Pancreas (tissue), 10 donors: ENCODE data around the gene CBLN3. TPM values are rescaled to one million over a fixed set of nuclear protein-coding genes. Genes with fewer than 3 reads are reported as not detected.

Source experiments
- ATAC-seq, 4 donors: fragments of 200-7000 bp; cut with Tn5 transposase; one replicate each; pipeline versions ENCODE4 v1.8.0 to v1.9.1; 2020; ENCODE audit warnings: mild to moderate bottlenecking in 4 of 4, moderate library complexity in 4 of 4
- DNase-seq, 6 donors: peaks; one replicate each; pipeline ENCODE4 v3.0.0-alpha.2; 2020
- FAIRE-seq: peaks from 2 replicates; lab custom pipeline; 2012; peaks lifted over from hg19 to GRCh38; lab: Jason Lieb, UNC
- H3K27ac ChIP-seq, 4 donors: fragments of 200-600 bp; sonication (generic); 1 replicate in 3 of 4; 2 replicates in 1 of 4; pipeline versions ENCODE4 v1.5.0 to v1.8.0; 2020
- H3K27me3 ChIP-seq, 4 donors: fragments of 200-600 bp; one replicate each; pipeline ENCODE4 v1.8.0; 2021
- H3K36me3 ChIP-seq, 3 donors: fragments of 200-600 bp; sonication (generic) in 1 of 3; one replicate each; pipeline versions ENCODE4 v1.5.0 to v1.8.0; 2020 to 2021
- H3K4me1 ChIP-seq, 3 donors: fragments of 200-600 bp; one replicate each; pipeline ENCODE4 v1.8.0; 2021
- H3K4me3 ChIP-seq, 4 donors: fragments of 200-600 bp; sonication (generic) in 2 of 4; one replicate each; pipeline versions ENCODE4 v1.5.0 to v1.8.0; 2020 to 2021
- H3K9me3 ChIP-seq, 4 donors: fragments of 200-600 bp; one replicate each; pipeline ENCODE4 v1.8.0; 2021
- WGBS, 2 donors: extraction: QIAGEN DNeasy Blood & Tissue Kit; methylation state at CpG; one replicate each; pipeline ENCODE4 v1.1.7; 2013; 5-methylcytosine and 5-hydroxymethylcytosine counted together
- intact Hi-C, 3 donors: fragments of 100-400 bp; cut with DNase I; formaldehyde crosslinking; loops; one replicate each; pipeline versions ENCODE4 v1.11.1 to v1.14.2; 2022
- polyA plus RNA-seq, 2 donors: library from polyadenylated mRNA; stranded (reverse); fragments of 200-250 nt; gene quantifications; one replicate each; pipeline ENCODE4 v1.2.3, GENCODE V29; 2013
- total RNA-seq, 6 donors: library from RNA; stranded (reverse); fragmentation: NEBNext Ultra II Directional in 4 of 6; extraction: Animal tissue kit (Norgen Biotek cat#: 25700) in 4 of 6; gene quantifications; one replicate each; pipeline versions ENCODE4 v1.2.1 to v1.2.4, GENCODE V29; 2021 to 2023
- TF ChIP-seq, protein P1 (sequence below), 4 donors: fragments of 200-600 bp; sonication (generic) in 3 of 4; IDR thresholded peaks; one replicate each; pipeline versions ENCODE4 v1.5.0 to v1.8.0; 2021; ENCODE audit warnings: antibody characterized with exemption in 4 of 4
- donor health status: healthy with polysubstance abuse.
- donor health status: DM: no; HTN: no; CAD: no; lungs with moderate emphysema.
- donor health status: DM: no; HTN: no; CAD: no.
- donor health status: control.
- donor health status: control.
- donor health status: Bipolar disorder and iron deficiency.
- donor health status: DM: yes; HTN: yes; CAD: no.
- donor health status: DM: no; HTN: no; CAD: no.
- donor health status: DM: no; HTN: no; CAD: no.
- donor health status: DM: yes; HTN: yes; CAD: no.

Gene CBLN3
- total and polyA plus RNA-seq, 8 donors = 0.47 to 5.6 (median 0.81) TPM

DNA sequence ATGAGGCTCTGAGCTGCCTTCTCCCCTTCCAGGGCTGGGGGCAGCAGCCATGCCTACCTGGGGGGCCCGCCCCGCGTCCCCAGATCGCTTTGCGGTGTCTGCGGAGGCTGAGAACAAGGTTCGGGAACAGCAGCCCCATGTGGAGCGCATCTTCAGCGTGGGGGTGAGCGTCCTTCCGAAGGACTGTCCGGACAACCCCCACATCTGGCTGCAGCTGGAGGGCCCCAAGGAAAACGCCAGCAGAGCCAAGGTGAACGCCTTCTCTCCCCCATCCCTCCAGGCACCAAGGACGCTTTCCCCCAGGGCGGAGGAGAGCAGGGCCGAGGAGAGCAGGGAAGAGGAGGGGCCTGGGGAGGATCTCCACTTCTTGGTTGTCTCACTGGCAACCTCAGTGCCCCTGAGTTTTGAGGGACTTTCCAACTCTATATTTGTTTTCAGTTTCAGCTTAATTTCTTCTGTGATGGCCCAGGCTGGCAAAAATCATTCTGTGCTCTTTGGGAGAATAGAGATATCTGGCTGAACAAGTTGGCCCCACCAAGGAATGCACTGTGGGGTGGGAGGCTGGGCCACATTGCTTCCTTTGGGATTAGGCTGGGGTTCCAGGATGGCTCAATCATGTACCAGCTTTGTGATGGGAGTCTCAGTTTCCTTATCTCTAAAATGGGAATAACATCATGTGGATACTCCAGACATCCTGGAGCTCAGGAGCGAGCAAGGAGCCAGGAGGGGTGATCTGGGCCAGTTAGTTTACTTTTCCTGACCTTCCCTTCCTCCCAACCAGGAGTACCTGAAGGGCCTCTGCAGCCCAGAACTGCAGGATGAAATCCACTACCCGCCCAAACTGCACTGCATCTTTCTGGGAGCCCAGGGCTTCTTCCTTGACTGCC, 1.5 kb upstream of the CBLN3 start:
- 11 to 13% methylated on average over 18 to 19 of the region's 19 CpGs for WGBS, 2 donors
- Histone ChIP-seq H3K4me1 (peaks cover 7 to 43% (median 41%) of the 10 kb centered on the region in 3 donors), H3K36me3 (peaks cover 0 to 11% (median 3%) of the 10 kb centered on the region in 3 donors), H3K27ac (peak overlapping the region; percentile 88 to 96 (median 94)), H3K9me3 (no peaks in the 10 kb centered on the region), H3K4me3 (peak overlapping the region; percentile 58 to 78 (median 70)), H3K27me3 (no peaks in the 10 kb centered on the region)
- TF ChIP-seq, protein P1, sequence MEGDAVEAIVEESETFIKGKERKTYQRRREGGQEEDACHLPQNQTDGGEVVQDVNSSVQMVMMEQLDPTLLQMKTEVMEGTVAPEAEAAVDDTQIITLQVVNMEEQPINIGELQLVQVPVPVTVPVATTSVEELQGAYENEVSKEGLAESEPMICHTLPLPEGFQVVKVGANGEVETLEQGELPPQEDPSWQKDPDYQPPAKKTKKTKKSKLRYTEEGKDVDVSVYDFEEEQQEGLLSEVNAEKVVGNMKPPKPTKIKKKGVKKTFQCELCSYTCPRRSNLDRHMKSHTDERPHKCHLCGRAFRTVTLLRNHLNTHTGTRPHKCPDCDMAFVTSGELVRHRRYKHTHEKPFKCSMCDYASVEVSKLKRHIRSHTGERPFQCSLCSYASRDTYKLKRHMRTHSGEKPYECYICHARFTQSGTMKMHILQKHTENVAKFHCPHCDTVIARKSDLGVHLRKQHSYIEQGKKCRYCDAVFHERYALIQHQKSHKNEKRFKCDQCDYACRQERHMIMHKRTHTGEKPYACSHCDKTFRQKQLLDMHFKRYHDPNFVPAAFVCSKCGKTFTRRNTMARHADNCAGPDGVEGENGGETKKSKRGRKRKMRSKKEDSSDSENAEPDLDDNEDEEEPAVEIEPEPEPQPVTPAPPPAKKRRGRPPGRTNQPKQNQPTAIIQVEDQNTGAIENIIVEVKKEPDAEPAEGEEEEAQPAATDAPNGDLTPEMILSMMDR (IDR thresholded peaks at IDR 0.05) = no peak
- intact Hi-C loops = loop anchor here (5.0 to 10.0 kb wide), 3 partner anchors 59 to 99 kb away; partner anchors contain the start of genes ADCY4 (in 1 of the 3) and RIPK3 (in 1 of the 3)
- DNase-seq = peak; percentile 23 to 75 (median 46)
- FAIRE-seq = no peak
- peak in 3 of 4 donors; percentile 15 to 47 (median 24) for ATAC-seq

DNA sequence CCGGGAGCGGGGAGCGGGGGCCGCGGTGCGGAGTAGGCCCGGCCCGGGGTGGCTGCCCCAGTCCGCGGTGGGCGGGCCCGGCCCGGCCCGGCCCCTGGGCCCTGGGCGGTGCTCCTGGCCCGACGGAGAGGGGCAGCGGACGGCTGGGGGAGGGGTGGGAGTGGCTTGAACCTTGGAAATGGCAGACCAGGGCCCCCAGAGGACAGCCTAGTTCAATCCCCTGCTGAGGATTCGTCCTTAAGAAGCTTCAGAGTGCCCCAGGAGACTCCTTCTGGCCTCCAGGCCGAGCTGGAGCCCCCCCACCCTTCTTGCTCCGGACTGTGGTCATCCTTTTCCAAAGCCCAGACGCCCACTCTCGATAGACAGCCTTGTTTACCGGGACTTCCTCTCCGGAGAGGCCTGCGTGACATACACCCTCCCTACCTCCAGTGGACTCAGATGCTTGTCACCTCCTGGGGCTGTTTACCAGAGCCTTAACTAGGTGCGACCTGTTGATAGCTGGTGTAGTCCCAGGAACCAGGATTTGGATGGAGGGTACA, 744 bp upstream of the CBLN3 start:
- DNase-seq (peak; percentile 67 to 86 (median 78)), FAIRE-seq (no peak), ATAC-seq (peak; percentile 72 to 77 (median 75))
- peak overlapping the region; percentile 58 to 78 (median 70) for H3K4me3 ChIP-seq
- WGBS, 2 donors = 0 to 2% methylated on average over 22 to 28 of the region's 28 CpGs
- TF ChIP-seq, protein P1 (IDR thresholded peaks at IDR 0.05) = no peak
- H3K27ac ChIP-seq = peak overlapping the region; percentile 88 to 96 (median 94)
- intact Hi-C loops = loop anchor here (5.0 to 10.0 kb wide), 3 partner anchors 58 to 98 kb away; partner anchors contain the start of genes ADCY4 (in 1 of the 3) and RIPK3 (in 1 of the 3)
- peaks cover 0 to 11% (median 3%) of the 10 kb centered on the region in 3 donors for H3K36me3 ChIP-seq
- H3K4me1 ChIP-seq = peaks cover 11 to 50% (median 48%) of the 10 kb centered on the region in 3 donors
- H3K27me3 ChIP-seq = no peaks in the 10 kb centered on the region
- no peaks in the 10 kb centered on the region for H3K9me3 ChIP-seq

DNA sequence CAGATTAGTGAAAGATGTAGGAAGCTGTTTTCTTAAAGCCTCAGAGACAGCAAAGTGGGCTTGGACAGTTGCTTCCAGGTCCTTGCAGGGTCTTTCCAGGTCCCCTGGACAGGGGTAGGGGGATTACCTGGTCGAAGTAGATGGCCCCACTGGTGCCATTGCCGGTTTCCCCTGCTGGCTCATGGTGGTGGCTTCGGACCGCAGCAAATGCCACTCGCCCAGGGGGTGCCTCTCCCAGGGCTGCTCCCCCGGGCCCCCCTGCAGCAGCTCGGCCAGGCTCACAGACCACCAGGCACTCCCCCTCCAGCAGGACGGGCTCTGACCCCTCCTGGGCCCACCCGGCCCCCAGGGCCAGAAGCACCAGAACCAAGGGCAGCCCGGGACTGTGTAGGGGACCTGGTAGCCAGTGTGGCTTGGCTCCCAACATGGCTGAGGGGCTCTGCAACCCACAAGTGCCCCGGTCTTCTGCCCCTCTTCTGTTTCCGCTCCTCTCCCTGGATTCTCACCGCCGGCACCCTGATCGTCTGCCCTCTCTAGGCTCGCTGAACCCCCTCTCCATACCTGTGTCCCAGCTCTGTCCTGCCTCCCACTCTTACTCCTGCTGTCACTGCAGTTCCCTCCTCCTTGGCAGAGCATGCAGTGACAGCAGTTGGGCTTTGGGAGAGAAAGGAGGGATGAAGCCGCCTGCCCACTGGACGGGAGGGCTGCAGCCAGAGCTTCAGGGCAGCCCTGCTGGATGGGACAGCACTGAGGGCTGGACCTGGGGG, 657 bp downstream of the CBLN3 start:
- Histone ChIP-seq H3K27ac (peak overlapping the region; percentile 88 to 96 (median 94)), H3K36me3 (peaks cover 0 to 4% (median 3%) of the 10 kb centered on the region in 3 donors), H3K4me1 (peaks cover 11 to 53% (median 50%) of the 10 kb centered on the region in 3 donors), H3K4me3 (peak overlapping the region in 2 of 4 donors; percentile 74 to 78), H3K27me3 (no peaks in the 10 kb centered on the region), H3K9me3 (no peaks in the 10 kb centered on the region)
- TF ChIP-seq, protein P1 (IDR thresholded peaks at IDR 0.05) = no peak
- intact Hi-C loops = no loop called here
- ATAC-seq (no peak), FAIRE-seq (no peak), DNase-seq (peak in 2 of 6 donors; percentile 8 to 74)
- WGBS, 2 donors = 86 to 88% methylated on average over 15 to 18 of the region's 18 CpGs

DNA sequence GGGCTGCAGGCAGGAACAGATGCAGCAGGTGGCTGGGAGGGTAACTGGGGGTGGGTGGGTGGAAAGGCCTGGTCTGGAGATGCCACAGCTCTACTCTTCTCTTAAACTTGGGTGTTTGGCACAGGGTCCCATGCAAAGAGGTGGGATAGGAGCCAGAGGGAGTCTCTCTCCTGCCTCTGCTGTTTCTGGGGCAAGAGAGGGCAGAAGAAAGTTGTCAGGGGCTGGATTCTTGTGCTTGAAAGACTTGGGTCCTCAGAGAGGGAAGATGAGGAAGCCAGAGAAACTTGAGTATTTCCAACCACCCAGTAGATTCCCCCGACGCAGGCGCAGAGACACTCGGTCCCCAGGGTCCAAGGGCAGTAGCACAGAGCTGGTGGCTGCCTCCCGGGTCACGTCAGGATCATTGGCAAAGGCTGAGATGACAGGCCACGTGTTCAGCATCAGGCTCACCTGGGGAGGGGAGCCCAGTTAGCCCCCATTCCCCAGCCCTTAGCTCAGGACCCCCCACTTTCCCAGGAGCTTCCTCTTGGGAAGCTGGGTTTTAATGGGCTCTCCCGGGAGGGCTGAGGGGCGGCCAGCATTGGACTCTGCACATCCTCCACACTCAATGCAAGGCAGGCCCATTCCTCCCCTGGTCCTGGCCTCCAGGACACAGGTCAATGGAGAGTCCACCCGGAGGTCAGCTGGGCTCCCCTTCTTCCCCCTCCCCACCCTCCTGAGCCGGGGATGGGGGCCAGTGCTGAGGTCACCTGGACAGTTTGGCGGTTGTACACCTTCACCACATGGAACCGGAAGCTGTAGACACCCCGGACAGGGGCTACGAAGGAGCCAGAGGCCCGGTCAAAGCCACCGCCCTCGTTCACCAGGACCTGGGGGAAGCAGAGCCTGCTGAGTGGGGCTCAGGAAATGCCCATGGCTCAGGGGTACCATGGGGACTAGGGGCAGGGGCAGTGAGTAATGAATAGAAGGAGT, 1.6 kb downstream of the CBLN3 start:
- H3K4me3 ChIP-seq = no peak overlapping the region
- H3K27ac ChIP-seq = peak overlapping the region in 3 of 4 donors; percentile 59 to 71 (median 61)
- DNase-seq = peak in 3 of 6 donors; percentile 6 to 67 (median 38)
- no peak for ATAC-seq
- FAIRE-seq = no peak
- intact Hi-C loops = no loop called here
- no peaks in the 10 kb centered on the region for H3K36me3 ChIP-seq
- H3K4me1 ChIP-seq = peaks cover 11 to 50% (median 48%) of the 10 kb centered on the region in 3 donors
- TF ChIP-seq, protein P1 (IDR thresholded peaks at IDR 0.05) = no peak
- 67 to 69% methylated on average over 18 of the region's 18 CpGs for WGBS, 2 donors
- H3K27me3 ChIP-seq = no peaks in the 10 kb centered on the region
- no peaks in the 10 kb centered on the region for H3K9me3 ChIP-seq
